GM12878 (cell line): ENCODE data around the gene PARVA. TPM values are rescaled to one million over a fixed set of nuclear protein-coding genes. Genes with fewer than 3 reads are reported as not detected.

Source experiments
- ATF3 ChIP-seq: IDR thresholded peaks from 2 replicates; pipeline ENCODE4 v1.6.1; 2011; ENCODE audit warnings: low read depth, mild to moderate bottlenecking, low read length, moderate library complexity, borderline replicate concordance; ENCODE audit errors: extremely low read depth
- BHLHE40 ChIP-seq, 2 experiments: fragments of 450-650 bp in 1 of 2; IDR thresholded peaks; 2 replicates each; pipeline ENCODE4 v1.6.1; 2011 to 2017; ENCODE audit warnings: low read depth in 2 of 2, borderline replicate concordance in 1 of 2, improper control_type of control experiment in 1 of 2, low read length in 1 of 2, mild to moderate bottlenecking in 1 of 2
- HDAC6 ChIP-seq: fragments of 200-600 bp; sonication (generic); IDR thresholded peaks from one replicate; pipeline ENCODE4 v1.8.0; 2017; ENCODE audit warnings: antibody characterized with exemption; ENCODE audit not compliant: unreplicated experiment
- IRF4 ChIP-seq: IDR thresholded peaks from 2 replicates; pipeline ENCODE4 v1.6.1; 2011; ENCODE audit warnings: low read depth, low read length
- TCF7 ChIP-seq: IDR thresholded peaks from 2 replicates; pipeline ENCODE4 v1.6.1; 2014; ENCODE audit warnings: antibody characterized with exemption, borderline replicate concordance
- polyA plus RNA-seq, 11 experiments: library from polyadenylated mRNA; depleted of rRNA in 4 of 11; unstranded in 6 of 11; stranded (reverse) in 5 of 11; fragments of >200 nt; fragmentation: Nextera tagmentation in 4 of 11; fragmentation: Illumina TruSeq in 1 of 11; extraction: Ambion mirVana in 4 of 11; extraction: Trizol in 1 of 11; gene quantifications; 1 replicate in 1 of 11; 2 replicates in 10 of 11; pipeline versions ENCODE4 v1.2.1 to v1.2.3, GENCODE V29; 2011 to 2016; ENCODE audit warnings: inconsistent platforms in 2 of 11, missing spikeins in 2 of 11, low read depth in 1 of 11
- total RNA-seq, 4 experiments: library from RNA; depleted of rRNA in 3 of 4; stranded (reverse); fragments of >200 nt in 3 of 4; fragmentation: Illumina TruSeq in 1 of 4; extraction: Trizol in 1 of 4; gene quantifications; 2 replicates each; pipeline versions ENCODE4 v1.2.1 to v1.2.3, GENCODE V29; 2013 to 2021
- TF ChIP-seq, protein P1 (sequence below): fragments of 450-650 bp; IDR thresholded peaks from 2 replicates; pipeline ENCODE4 v1.6.1; 2017; ENCODE audit warnings: antibody characterized with exemption, mild to moderate bottlenecking, moderate library complexity
- TF ChIP-seq, protein P2 (sequence below): fragments of 450-650 bp; IDR thresholded peaks from 2 replicates; pipeline ENCODE4 v1.6.1; 2016; ENCODE audit warnings: mild to moderate bottlenecking, moderate library complexity, borderline replicate concordance
- TF ChIP-seq, protein P3 (sequence below): IDR thresholded peaks from 2 replicates; pipeline ENCODE4 v1.6.1; 2012; ENCODE audit warnings: low read depth, low read length, improper control_type of control experiment

PARVA gene
- total and polyA plus RNA-seq, 10 of the 15 experiments (the other 5 are each of a cell fraction or from before 2014, with no cell fraction given), result 0.01 to 0.44 (median 0.03) TPM; not detected in 7

DNA sequence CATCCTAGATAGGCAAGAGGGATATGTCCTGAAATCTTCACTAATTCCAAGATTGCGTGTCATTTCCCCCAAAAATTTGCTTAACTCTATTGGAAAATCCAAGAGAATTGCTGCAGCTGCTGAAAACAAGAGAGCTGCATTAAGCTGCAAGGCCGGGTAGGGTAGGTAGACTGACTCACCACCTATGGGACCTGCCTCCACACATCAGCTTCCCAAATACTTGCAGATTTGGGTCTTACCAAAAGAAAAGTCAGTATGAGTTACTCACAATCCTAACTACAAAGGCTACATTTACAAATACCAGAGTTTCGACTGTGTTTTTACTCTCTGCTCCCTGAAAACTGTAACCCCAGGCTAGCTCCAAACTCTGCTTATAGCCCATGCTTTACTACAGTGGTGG, 154.3 kb downstream of the PARVA start (continued):
- no peak for TF ChIP-seq BHLHE40 (IDR thresholded peaks at IDR 0.05; ENCODE audit: borderline replicate concordance in 1 of 2, low read depth in 2 of 2, low read length in 1 of 2)
- TF ChIP-seq, protein P1, sequence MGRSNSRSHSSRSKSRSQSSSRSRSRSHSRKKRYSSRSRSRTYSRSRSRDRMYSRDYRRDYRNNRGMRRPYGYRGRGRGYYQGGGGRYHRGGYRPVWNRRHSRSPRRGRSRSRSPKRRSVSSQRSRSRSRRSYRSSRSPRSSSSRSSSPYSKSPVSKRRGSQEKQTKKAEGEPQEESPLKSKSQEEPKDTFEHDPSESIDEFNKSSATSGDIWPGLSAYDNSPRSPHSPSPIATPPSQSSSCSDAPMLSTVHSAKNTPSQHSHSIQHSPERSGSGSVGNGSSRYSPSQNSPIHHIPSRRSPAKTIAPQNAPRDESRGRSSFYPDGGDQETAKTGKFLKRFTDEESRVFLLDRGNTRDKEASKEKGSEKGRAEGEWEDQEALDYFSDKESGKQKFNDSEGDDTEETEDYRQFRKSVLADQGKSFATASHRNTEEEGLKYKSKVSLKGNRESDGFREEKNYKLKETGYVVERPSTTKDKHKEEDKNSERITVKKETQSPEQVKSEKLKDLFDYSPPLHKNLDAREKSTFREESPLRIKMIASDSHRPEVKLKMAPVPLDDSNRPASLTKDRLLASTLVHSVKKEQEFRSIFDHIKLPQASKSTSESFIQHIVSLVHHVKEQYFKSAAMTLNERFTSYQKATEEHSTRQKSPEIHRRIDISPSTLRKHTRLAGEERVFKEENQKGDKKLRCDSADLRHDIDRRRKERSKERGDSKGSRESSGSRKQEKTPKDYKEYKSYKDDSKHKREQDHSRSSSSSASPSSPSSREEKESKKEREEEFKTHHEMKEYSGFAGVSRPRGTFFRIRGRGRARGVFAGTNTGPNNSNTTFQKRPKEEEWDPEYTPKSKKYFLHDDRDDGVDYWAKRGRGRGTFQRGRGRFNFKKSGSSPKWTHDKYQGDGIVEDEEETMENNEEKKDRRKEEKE, result no peak
- TF ChIP-seq ATF3, result no peak
- TF ChIP-seq HDAC6, result no peak
- TF ChIP-seq TCF7, result no peak
- TF ChIP-seq IRF4, result no peak
- TF ChIP-seq, protein P2, sequence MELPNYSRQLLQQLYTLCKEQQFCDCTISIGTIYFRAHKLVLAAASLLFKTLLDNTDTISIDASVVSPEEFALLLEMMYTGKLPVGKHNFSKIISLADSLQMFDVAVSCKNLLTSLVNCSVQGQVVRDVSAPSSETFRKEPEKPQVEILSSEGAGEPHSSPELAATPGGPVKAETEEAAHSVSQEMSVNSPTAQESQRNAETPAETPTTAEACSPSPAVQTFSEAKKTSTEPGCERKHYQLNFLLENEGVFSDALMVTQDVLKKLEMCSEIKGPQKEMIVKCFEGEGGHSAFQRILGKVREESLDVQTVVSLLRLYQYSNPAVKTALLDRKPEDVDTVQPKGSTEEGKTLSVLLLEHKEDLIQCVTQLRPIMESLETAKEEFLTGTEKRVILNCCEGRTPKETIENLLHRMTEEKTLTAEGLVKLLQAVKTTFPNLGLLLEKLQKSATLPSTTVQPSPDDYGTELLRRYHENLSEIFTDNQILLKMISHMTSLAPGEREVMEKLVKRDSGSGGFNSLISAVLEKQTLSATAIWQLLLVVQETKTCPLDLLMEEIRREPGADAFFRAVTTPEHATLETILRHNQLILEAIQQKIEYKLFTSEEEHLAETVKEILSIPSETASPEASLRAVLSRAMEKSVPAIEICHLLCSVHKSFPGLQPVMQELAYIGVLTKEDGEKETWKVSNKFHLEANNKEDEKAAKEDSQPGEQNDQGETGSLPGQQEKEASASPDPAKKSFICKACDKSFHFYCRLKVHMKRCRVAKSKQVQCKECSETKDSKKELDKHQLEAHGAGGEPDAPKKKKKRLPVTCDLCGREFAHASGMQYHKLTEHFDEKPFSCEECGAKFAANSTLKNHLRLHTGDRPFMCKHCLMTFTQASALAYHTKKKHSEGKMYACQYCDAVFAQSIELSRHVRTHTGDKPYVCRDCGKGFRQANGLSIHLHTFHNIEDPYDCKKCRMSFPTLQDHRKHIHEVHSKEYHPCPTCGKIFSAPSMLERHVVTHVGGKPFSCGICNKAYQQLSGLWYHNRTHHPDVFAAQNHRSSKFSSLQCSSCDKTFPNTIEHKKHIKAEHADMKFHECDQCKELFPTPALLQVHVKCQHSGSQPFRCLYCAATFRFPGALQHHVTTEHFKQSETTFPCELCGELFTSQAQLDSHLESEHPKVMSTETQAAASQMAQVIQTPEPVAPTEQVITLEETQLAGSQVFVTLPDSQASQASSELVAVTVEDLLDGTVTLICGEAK, result no peak
- TF ChIP-seq, protein P3, sequence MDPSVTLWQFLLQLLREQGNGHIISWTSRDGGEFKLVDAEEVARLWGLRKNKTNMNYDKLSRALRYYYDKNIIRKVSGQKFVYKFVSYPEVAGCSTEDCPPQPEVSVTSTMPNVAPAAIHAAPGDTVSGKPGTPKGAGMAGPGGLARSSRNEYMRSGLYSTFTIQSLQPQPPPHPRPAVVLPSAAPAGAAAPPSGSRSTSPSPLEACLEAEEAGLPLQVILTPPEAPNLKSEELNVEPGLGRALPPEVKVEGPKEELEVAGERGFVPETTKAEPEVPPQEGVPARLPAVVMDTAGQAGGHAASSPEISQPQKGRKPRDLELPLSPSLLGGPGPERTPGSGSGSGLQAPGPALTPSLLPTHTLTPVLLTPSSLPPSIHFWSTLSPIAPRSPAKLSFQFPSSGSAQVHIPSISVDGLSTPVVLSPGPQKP, result no peak
